ENCODE measurements around the gene TRIM15.

TRIM15 gene

DNA sequence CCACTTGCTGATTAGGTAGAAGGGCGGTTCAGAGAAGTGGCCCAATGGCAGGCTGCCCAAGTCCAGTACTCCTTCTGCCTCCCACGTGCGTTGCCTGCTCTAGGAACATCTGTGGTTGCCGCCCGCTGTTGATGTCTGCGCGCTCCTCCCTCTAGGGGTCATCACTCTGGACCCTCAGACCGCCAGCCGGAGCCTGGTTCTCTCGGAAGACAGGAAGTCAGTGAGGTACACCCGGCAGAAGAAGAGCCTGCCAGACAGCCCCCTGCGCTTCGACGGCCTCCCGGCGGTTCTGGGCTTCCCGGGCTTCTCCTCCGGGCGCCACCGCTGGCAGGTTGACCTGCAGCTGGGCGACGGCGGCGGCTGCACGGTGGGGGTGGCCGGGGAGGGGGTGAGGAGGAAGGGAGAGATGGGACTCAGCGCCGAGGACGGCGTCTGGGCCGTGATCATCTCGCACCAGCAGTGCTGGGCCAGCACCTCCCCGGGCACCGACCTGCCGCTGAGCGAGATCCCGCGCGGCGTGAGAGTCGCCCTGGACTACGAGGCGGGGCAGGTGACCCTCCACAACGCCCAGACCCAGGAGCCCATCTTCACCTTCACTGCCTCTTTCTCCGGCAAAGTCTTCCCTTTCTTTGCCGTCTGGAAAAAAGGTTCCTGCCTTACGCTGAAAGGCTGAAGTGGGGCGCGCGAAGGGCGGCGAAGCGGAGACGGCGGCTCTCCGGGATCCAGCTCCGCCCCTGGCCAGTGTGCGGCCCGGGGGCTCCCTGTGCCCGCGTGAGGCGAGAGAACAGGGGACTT is 8.5 kb downstream of the TRIM15 start:
- DNase-seq (ENCODE audit: low read depth): no peak

DNA sequence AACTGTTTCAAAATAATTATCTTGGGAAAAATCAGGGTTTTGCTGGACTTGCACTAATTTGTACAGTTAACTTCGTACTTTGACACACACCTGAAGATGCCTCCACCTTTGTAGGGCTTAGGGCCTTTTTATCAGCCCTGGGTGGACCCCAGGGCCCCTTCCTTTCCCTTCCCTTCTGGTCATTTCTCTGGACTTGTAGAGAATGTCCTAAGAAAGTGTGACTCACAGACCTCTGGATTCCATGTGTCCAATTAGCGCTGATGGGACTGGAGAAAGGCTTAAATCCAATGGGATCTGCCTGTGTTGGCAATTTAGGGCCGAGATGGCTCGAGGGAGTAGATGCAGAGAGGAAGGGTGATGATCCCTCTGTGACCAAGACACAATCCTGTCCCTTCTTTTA is 9.3 kb downstream of the TRIM15 start:
- H3K4me3 ChIP-seq (ENCODE audit: low read depth, low read length): no peak overlapping the region
- TF ChIP-seq, protein P1, sequence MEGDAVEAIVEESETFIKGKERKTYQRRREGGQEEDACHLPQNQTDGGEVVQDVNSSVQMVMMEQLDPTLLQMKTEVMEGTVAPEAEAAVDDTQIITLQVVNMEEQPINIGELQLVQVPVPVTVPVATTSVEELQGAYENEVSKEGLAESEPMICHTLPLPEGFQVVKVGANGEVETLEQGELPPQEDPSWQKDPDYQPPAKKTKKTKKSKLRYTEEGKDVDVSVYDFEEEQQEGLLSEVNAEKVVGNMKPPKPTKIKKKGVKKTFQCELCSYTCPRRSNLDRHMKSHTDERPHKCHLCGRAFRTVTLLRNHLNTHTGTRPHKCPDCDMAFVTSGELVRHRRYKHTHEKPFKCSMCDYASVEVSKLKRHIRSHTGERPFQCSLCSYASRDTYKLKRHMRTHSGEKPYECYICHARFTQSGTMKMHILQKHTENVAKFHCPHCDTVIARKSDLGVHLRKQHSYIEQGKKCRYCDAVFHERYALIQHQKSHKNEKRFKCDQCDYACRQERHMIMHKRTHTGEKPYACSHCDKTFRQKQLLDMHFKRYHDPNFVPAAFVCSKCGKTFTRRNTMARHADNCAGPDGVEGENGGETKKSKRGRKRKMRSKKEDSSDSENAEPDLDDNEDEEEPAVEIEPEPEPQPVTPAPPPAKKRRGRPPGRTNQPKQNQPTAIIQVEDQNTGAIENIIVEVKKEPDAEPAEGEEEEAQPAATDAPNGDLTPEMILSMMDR (IDR thresholded peaks at IDR 0.05; ENCODE audit: insufficient read depth, low read depth, low read length, missing control alignments): no peak
- no peak for DNase-seq (ENCODE audit: low read depth)

More for the DNA sequence above, 8.5 kb downstream of the TRIM15 start:
- TF ChIP-seq, protein P1 (IDR thresholded peaks at IDR 0.05; ENCODE audit: insufficient read depth, low read depth, low read length, missing control alignments): no peak
- no peak overlapping the region for H3K4me3 ChIP-seq (ENCODE audit: low read depth, low read length)

DNA sequence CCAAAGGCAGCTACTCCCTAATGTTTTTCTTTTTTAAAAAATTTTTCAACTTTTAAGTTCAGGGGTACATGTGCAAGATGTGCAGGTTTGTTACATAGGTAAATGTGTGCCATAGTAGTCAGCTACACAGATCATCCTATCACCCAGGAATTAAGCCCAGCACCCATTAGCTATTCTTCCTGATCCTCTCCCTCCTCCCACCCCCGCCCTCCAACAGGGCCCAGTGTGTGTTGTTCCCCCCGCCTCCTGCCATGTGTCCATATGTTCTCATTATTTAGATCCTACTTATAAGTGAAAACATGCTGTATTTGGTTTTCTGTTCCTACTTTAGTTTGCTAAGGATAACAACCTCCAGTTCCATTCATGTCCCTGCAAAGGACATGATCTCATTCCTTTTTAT is 12.4 kb downstream of the TRIM15 start:
- TF ChIP-seq, protein P1 (IDR thresholded peaks at IDR 0.05; ENCODE audit: insufficient read depth, low read depth, low read length, missing control alignments): no peak

DNA sequence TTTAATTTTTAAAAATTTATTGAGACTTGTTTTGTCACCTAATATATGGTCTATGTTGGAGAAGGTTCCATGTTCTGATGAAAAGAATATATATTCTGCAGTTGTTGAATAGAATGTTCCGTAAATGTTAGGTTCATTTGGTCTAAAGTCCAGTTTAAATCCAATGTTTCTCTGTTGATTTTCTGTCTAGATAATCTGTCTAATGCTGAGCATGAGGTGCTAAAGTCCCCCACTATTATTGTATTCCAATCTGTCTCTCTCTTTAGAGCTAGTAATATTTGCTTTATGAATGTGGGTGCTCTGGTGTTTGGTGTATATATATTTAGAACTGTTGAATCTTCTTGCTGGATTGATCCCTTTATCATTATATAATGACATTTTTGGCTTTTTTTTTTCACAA is 15.5 kb downstream of the TRIM15 start:
- no peak overlapping the region for H3K4me3 ChIP-seq (ENCODE audit: low read depth, low read length)
- no peak for DNase-seq (ENCODE audit: low read depth)
- TF ChIP-seq, protein P1 (IDR thresholded peaks at IDR 0.05; ENCODE audit: insufficient read depth, low read depth, low read length, missing control alignments): no peak

More for the DNA sequence above, 12.4 kb downstream of the TRIM15 start:
- DNase-seq (ENCODE audit: low read depth): no peak
- H3K4me3 ChIP-seq (ENCODE audit: low read depth, low read length): no peak overlapping the region

GRCh38 chr6:30180145-30180544 is 16.8 kb downstream of the TRIM15 start:
- DNase-seq (ENCODE audit: low read depth): no peak
- H3K4me3 ChIP-seq (ENCODE audit: low read depth, low read length): no peak overlapping the region
- TF ChIP-seq, protein P1 (IDR thresholded peaks at IDR 0.05; ENCODE audit: insufficient read depth, low read depth, low read length, missing control alignments): no peak

- no peak for DNase-seq (ENCODE audit: low read depth)
- TF ChIP-seq, protein P1 (IDR thresholded peaks at IDR 0.05; ENCODE audit: insufficient read depth, low read depth, low read length, missing control alignments): no peak
- H3K4me3 ChIP-seq (ENCODE audit: low read depth, low read length): no peak overlapping the region
These were observed 21.2 kb downstream of the TRIM15 start for GRCh38 chr6:30184417-30185031.
